ENCODE data around the gene ENTPD2.

DNA sequence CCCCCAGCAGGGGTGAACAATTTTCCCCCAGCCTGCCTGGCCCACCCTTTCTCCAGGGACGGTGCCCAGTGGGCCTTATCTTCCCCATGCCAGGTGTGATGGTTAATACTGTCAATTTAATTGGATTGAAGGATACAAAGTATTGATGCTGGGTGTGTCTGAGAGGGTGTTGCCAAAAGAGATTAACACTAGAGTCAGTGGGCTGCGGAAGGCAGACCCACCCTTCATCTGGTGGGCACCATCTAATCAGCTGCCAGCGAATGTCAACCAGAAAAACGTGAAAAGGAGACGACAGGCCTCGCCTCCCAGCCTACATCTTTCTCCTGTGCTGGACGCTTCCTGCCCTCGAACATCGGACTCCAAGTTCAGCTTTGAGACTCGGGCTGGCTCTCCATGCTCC lies 16.4 kb downstream of the ENTPD2 start:
- no peak for TF ChIP-seq EZH2 (IDR thresholded peaks at IDR 0.05; ENCODE audit: low read depth)
- TF ChIP-seq, protein P1, sequence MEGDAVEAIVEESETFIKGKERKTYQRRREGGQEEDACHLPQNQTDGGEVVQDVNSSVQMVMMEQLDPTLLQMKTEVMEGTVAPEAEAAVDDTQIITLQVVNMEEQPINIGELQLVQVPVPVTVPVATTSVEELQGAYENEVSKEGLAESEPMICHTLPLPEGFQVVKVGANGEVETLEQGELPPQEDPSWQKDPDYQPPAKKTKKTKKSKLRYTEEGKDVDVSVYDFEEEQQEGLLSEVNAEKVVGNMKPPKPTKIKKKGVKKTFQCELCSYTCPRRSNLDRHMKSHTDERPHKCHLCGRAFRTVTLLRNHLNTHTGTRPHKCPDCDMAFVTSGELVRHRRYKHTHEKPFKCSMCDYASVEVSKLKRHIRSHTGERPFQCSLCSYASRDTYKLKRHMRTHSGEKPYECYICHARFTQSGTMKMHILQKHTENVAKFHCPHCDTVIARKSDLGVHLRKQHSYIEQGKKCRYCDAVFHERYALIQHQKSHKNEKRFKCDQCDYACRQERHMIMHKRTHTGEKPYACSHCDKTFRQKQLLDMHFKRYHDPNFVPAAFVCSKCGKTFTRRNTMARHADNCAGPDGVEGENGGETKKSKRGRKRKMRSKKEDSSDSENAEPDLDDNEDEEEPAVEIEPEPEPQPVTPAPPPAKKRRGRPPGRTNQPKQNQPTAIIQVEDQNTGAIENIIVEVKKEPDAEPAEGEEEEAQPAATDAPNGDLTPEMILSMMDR (conservative IDR thresholded peaks at IDR 0.05), result no peak

Measured in PC-9 (cell line).